ENCODE results near the gene IFITM2.

Gene IFITM2

DNA sequence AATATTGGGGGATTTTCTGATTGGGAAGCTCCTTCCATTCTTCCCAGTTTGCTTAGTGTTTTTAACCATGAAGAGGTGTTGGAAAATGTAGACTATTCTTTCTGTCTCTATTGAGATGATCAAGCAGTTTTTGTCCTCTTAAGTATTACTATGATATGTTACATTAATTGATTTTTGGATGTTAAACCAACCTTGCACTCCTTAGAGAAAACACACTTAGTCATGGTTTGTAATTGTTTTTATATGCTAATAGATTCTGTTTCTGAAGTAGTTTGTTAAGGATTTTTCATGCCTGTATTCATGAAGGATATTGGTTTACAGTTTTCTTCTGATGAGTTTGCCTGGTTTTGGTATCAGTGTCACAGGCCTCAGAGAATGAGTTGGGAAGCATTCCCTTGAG is 31.4 kb upstream of the IFITM2 start:
- no peak for DNase-seq
- TF ChIP-seq, protein P1, sequence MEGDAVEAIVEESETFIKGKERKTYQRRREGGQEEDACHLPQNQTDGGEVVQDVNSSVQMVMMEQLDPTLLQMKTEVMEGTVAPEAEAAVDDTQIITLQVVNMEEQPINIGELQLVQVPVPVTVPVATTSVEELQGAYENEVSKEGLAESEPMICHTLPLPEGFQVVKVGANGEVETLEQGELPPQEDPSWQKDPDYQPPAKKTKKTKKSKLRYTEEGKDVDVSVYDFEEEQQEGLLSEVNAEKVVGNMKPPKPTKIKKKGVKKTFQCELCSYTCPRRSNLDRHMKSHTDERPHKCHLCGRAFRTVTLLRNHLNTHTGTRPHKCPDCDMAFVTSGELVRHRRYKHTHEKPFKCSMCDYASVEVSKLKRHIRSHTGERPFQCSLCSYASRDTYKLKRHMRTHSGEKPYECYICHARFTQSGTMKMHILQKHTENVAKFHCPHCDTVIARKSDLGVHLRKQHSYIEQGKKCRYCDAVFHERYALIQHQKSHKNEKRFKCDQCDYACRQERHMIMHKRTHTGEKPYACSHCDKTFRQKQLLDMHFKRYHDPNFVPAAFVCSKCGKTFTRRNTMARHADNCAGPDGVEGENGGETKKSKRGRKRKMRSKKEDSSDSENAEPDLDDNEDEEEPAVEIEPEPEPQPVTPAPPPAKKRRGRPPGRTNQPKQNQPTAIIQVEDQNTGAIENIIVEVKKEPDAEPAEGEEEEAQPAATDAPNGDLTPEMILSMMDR (IDR thresholded peaks at IDR 0.05; ENCODE audit: low read depth, low read length): no peak

DNA sequence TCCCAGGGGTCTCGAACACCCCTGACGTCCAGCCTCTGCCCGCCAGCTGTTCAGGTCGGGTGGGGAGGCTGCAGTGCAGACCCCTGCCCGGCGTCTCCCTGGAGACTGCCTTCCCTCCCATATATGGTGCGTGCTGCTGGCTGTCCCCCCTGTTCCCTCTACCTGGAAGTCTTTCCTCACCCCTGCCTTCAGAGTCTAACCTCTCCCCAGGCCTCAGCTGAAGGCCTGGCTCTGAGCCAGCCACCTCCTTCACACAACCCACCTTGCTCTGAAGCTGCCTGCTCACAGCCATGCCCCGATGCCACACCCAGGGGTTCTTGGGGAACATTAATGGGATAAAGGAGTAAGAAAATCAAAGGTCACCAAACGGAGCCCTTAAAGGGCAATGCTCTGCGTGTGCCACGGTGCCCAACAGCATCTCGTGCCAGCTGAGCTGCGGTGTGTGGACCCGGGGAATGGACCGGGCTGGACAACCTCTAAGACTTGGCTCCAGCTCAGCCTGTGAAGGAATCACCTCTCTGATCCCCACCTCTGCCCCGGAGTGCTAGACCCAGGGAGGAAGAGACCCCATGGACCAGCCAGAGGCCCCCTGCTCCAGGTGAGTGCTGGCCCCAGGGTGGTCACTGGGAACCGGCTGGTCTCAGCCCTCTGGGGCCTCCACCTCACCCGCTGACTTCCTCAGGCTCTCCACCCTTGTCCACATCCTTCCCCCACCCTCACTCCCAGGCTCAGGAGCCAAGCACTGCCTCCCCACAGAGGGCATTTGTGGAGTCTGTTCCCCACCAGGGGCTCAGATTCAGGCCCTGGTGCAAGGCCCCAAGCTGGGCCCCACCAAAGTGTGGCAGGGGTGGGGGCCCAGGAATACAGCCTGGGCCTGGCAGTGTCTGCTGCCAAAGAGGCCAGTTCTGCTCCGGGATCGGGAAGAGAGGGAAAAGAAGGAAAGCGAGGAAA is 29.3 kb upstream of the IFITM2 start, which contains the start of gene NLRP6:
TSS of gene NLRP6 (plus strand) at position 407 of the 951 bp plus-strand sequence. CDS start at position 570, 163 bp downstream.
- peaks cover 38% of the 10 kb centered on the region for H3K27me3 ChIP-seq

More for the DNA sequence above, 31.4 kb upstream of the IFITM2 start:
- Histone ChIP-seq H3K27me3 (peaks cover 22% of the 10 kb centered on the region), H3K4me1 (no peaks in the 10 kb centered on the region), H3K4me3 (ENCODE audit: low read depth, low read length) (no peak overlapping the region), H3K36me3 (no peaks in the 10 kb centered on the region), H3K9me3 (no peaks in the 10 kb centered on the region)

DNA sequence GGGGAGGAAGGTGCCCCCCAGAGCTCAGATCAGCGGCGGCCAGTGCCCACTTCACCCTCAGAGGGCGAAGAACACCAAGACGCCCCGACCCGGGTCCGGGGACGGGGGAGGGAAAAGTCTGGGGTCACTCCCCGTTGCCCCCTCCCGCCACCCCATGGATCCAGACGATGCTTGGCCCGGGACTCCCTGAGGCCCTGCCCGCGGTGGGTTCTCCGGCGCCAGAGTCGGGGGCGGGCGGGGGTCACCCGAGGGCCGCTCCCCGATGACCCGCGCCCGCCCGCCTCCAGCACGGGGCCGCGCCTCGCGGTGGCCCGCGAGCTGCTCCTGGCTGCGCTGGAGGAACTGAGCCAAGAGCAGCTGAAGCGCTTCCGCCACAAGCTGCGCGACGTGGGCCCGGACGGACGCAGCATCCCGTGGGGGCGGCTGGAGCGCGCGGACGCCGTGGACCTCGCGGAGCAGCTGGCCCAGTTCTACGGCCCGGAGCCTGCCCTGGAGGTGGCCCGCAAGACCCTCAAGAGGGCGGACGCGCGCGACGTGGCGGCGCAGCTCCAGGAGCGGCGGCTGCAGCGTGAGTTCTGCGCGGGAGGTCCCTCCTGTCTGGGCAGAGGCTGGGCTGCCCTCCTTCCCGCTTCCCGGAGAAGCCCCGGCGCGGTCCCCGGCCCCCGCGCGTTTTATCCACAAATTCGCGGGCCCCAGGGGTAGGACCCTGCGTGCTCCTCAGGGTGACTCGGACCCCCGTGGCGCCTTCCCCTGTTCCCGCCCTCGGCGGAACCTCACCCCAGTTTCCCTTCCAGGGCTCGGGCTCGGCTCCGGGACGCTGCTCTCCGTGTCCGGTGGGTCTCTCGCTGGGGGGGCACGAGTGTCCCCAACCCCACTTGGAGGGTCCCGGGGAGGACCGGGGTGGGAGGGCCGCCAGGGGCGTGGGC is 28.3 kb upstream of the IFITM2 start:
- Histone ChIP-seq H3K36me3 (no peaks in the 10 kb centered on the region), H3K4me1 (no peaks in the 10 kb centered on the region), H3K4me3 (ENCODE audit: low read depth, low read length) (no peak overlapping the region), H3K27me3 (peaks cover 38% of the 10 kb centered on the region), H3K9me3 (no peaks in the 10 kb centered on the region)
- TF ChIP-seq, protein P1 (IDR thresholded peaks at IDR 0.05; ENCODE audit: low read depth, low read length): no peak
- DNase-seq: no peak

More for the DNA sequence above, 29.3 kb upstream of the IFITM2 start, which contains the start of gene NLRP6:
- DNase-seq: no peak
- no peaks in the 10 kb centered on the region for H3K36me3 ChIP-seq
- TF ChIP-seq, protein P1 (IDR thresholded peaks at IDR 0.05; ENCODE audit: low read depth, low read length): no peak
- H3K4me1 ChIP-seq: no peaks in the 10 kb centered on the region
- no peaks in the 10 kb centered on the region for H3K9me3 ChIP-seq
- no peak within 1 kb of the TSS for H3K4me3 ChIP-seq (ENCODE audit: low read depth, low read length)

DNA sequence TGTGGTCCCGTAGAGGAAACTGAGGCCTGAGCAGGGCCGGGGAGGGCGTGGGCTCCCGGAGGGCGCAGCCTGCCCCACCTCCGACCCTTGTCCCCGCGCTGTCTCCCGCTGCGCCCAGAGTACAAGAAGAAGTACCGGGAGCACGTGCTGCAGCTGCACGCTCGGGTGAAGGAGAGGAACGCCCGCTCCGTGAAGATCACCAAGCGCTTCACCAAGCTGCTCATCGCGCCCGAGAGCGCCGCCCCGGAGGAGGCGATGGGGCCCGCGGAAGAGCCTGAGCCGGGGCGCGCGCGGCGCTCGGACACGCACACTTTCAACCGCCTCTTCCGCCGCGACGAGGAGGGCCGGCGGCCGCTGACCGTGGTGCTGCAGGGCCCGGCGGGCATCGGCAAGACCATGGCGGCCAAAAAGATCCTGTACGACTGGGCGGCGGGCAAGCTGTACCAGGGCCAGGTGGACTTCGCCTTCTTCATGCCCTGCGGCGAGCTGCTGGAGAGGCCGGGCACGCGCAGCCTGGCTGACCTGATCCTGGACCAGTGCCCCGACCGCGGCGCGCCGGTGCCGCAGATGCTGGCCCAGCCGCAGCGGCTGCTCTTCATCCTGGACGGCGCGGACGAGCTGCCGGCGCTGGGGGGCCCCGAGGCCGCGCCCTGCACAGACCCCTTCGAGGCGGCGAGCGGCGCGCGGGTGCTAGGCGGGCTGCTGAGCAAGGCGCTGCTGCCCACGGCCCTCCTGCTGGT is 27.5 kb upstream of the IFITM2 start:
- peaks cover 38% of the 10 kb centered on the region for H3K27me3 ChIP-seq

More for the DNA sequence above, 27.5 kb upstream of the IFITM2 start:
- H3K4me1 ChIP-seq: no peaks in the 10 kb centered on the region
- H3K4me3 ChIP-seq (ENCODE audit: low read depth, low read length): no peak overlapping the region
- TF ChIP-seq, protein P1 (IDR thresholded peaks at IDR 0.05; ENCODE audit: low read depth, low read length): no peak
- no peak for DNase-seq
- no peaks in the 10 kb centered on the region for H3K36me3 ChIP-seq
- no peaks in the 10 kb centered on the region for H3K9me3 ChIP-seq

Measured in BE2C (cell line).